Skeletal muscle tissue (tissue), 4 donors: Measurements from ENCODE around the gene MIPEP. TPM values are rescaled to one million over a fixed set of nuclear protein-coding genes. Genes with fewer than 3 reads are reported as not detected.

ENCODE experiments used
- H3K27ac ChIP-seq: one replicate; pipeline ENCODE4 v1.7.0; 2013; ENCODE audit warnings: mild to moderate bottlenecking, low read depth, low read length, inconsistent platforms
- H3K27me3 ChIP-seq, 3 donors: one replicate each; pipeline ENCODE4 v1.7.0; 2013; ENCODE audit warnings: low read length in 3 of 3; ENCODE audit not compliant: control insufficient read depth in 3 of 3, insufficient read depth in 3 of 3
- H3K36me3 ChIP-seq, 3 donors: one replicate each; pipeline ENCODE4 v1.7.0; 2013; ENCODE audit warnings: low read length in 3 of 3; ENCODE audit not compliant: control insufficient read depth in 3 of 3, insufficient read depth in 3 of 3
- H3K4me1 ChIP-seq, 3 donors: one replicate each; pipeline ENCODE4 v1.7.0; 2013; ENCODE audit warnings: low read length in 3 of 3, mild to moderate bottlenecking in 3 of 3; ENCODE audit not compliant: control insufficient read depth in 3 of 3, insufficient read depth in 3 of 3
- H3K4me3 ChIP-seq, 3 donors: one replicate each; pipeline ENCODE4 v1.7.0; 2013; ENCODE audit warnings: low read length in 3 of 3
- H3K9ac ChIP-seq, 3 donors: one replicate each; pipeline ENCODE4 v1.7.0; 2013; ENCODE audit warnings: low read length in 3 of 3, mild to moderate bottlenecking in 3 of 3, moderate library complexity in 2 of 3, low read depth in 1 of 3
- H3K9me3 ChIP-seq, 3 donors: one replicate each; pipeline ENCODE4 v1.7.0; 2013; ENCODE audit warnings: low read length in 3 of 3; ENCODE audit not compliant: control insufficient read depth in 3 of 3
- total RNA-seq: library from RNA; depleted of rRNA; stranded (reverse); fragments of >200 nt; gene quantifications from one replicate; pipeline ENCODE4 v1.2.3, GENCODE V29; 2014
- donor health status: Osteomylitis.

The MIPEP gene
- total RNA-seq, 1 donor from 2014 or later, result 13.6 TPM

DNA sequence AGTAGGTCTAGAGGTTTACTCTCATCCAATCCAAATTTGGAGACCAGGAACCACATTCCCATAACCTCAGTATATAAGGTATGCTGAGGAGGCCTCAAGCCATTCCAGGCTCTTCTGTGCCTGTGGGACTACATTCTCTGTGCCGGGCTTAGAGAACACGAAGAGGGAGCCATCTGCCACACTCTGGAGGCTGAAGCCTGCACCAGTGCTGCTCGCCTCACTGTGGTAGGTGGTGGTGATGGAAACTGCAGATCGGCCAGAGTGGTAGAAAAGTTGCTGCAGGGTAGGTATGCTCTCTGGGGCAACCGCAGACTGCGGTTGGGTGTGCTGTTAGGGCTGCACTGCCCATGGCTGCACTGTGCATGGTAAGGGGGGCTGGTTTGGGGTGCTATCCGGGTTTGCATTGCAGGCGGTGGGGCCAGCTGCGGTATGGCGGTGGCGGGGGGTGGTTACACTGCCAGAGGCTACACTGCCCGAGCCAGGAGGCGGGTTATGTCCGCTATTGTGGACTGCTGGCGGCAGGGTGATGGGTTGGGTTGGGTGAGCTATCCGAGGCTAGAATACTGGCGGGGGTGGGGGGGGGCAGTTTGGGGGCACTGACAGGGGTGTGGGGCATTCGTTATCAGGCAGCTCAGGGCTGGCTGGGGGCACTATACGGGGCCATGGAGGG lies 174.0 kb downstream of the MIPEP start:
- no peak overlapping the region for H3K4me3 ChIP-seq
- no peak overlapping the region for H3K27ac ChIP-seq
- H3K4me1 ChIP-seq, result no peaks in the 10 kb centered on the region
- no peak overlapping the region for H3K9ac ChIP-seq
- no peaks in the 10 kb centered on the region for H3K27me3 ChIP-seq
- no peaks in the 10 kb centered on the region for H3K36me3 ChIP-seq
- H3K9me3 ChIP-seq, result no peaks in the 10 kb centered on the region

DNA sequence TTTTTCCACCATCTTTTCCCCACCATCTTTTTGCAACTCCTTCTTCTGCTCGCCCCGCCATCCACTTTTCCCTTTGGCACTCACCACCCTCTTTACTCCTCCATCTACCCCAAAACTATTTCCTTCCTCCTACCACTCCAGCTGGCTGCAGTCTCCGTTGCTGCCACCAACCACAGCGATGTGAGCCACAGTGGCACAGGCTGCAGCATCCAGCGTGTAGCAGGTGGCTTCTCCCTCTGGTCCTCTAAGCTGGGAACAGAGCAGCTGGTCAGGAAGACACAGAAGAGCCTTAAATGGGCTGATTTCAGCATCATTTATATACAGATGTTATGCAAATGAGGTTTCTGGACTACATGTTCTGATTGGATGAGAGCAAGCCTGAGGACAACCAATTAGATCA lies 174.5 kb downstream of the MIPEP start:
- Histone ChIP-seq H3K4me3 (no peak overlapping the region), H3K27ac (no peak overlapping the region), H3K9me3 (no peaks in the 10 kb centered on the region), H3K9ac (no peak overlapping the region), H3K27me3 (no peaks in the 10 kb centered on the region), H3K36me3 (no peaks in the 10 kb centered on the region), H3K4me1 (no peaks in the 10 kb centered on the region)

DNA sequence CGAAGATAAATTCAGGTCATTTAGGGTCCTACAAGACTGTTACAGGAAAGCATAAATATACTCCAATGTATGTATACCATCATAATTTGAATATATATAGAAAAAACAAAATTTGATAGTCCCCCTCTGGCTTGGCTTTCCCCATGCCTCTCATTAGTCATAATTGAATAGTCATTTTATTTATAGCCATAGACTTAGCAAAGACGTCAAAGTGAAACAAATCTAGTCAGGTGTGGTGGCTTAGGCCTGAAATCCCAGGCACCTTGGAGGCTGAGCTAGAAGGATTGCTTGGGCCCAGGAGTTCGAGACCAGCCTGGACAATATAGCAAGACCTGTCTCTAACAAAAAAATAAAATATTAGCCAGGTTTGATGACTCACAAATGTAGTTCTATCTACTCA lies 177.8 kb downstream of the MIPEP start:
- H3K9me3 ChIP-seq, result no peaks in the 10 kb centered on the region
- H3K27ac ChIP-seq, result no peak overlapping the region
- H3K9ac ChIP-seq, result no peak overlapping the region
- no peaks in the 10 kb centered on the region for H3K36me3 ChIP-seq
- H3K4me3 ChIP-seq, result no peak overlapping the region
- H3K4me1 ChIP-seq, result peaks cover 0 to 4% (median 4%) of the 10 kb centered on the region in 3 donors
- no peaks in the 10 kb centered on the region for H3K27me3 ChIP-seq

DNA sequence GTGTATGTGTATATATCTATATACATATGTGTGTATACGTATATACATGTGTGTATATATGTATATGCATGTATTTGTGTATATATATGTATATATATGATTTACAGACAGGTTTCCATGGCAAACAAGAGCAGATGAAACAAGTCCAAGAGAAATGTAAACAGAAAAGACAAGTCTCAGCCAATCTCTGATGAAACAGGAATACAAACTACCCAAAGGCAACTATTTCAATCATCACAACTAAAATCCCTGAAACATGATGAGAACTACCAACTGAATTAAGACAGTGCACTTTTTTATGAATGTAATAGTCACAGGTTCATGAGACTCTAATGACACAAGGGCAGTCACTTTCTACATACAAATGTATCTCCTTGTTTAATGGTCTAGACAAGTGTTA lies 178.8 kb downstream of the MIPEP start:
- Histone ChIP-seq H3K27me3 (no peaks in the 10 kb centered on the region), H3K4me1 (peaks cover 0 to 4% (median 4%) of the 10 kb centered on the region in 3 donors), H3K4me3 (no peak overlapping the region), H3K9ac (no peak overlapping the region), H3K9me3 (no peaks in the 10 kb centered on the region), H3K36me3 (no peaks in the 10 kb centered on the region), H3K27ac (no peak overlapping the region)

DNA sequence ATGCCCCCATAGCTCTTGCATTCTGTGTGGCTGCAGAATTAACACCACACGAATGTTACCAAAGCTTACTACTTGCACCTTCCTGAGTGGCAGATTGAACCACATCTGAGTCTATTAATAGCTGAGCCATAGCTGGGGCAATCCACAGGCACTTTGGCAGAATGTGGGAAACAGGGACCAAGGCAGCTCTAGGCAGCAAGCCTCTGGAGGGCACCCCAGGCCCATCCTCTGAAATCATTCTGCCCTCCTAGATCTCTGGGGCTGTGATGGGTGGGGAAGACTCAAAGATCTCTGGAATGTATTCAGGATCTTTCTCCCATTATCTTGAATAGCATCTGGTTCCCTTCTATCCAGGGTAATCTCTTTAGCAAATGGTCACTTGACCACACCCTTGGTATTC lies 179.7 kb downstream of the MIPEP start:
- Histone ChIP-seq H3K27me3 (no peaks in the 10 kb centered on the region), H3K27ac (no peak overlapping the region), H3K9me3 (no peaks in the 10 kb centered on the region), H3K4me3 (peak overlapping the region in 1 of 3 donors; percentile 3), H3K9ac (no peak overlapping the region), H3K4me1 (peaks cover 0 to 4% (median 4%) of the 10 kb centered on the region in 3 donors), H3K36me3 (no peaks in the 10 kb centered on the region)

DNA sequence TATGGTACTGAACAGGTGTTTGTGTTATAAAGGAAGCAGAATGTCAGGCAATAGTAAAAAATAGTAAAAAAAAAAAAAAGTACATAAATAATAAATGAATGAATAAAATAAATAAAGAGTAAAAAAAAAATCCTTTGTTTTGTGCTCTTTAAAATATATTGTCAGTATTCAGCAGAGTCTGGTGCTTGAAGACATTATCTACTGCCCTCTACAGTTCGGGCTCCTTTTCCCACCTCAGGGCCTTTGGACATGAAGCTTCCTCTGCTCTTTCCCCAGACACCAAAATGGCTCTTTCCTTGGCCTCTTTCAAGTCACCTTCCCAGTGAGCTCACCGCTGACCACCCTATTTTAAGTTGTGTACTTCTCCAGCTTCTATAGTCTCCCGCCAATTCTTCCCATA lies 181.5 kb downstream of the MIPEP start:
- H3K4me1 ChIP-seq, result peaks cover 0 to 6% (median 4%) of the 10 kb centered on the region in 3 donors

DNA sequence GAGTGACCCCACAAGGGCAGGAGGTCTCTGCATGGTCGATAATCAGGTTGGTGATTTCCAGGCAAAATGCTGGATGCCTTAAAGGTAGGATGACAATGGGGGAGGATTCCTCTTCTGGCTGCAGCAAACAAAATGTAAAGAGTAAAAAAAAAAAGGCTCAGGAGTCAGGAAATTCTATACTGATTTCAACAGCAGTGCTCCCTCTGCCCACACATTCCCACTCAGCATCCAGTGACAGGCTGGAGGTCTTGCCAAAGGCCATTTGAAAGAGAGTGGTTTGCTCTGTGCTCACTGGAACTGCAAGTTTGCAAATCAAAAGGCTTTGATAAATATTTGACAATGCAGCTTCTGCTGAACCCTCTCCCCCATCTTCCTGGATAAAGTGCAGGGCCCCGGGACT lies 183.6 kb downstream of the MIPEP start:
- H3K4me1 ChIP-seq, result peaks cover 7 to 20% (median 10%) of the 10 kb centered on the region in 3 donors
- H3K36me3 ChIP-seq, result no peaks in the 10 kb centered on the region
- no peaks in the 10 kb centered on the region for H3K9me3 ChIP-seq
- H3K27me3 ChIP-seq, result no peaks in the 10 kb centered on the region
- H3K4me3 ChIP-seq, result no peak overlapping the region
- no peak overlapping the region for H3K9ac ChIP-seq
- no peak overlapping the region for H3K27ac ChIP-seq

More for the DNA sequence above, 181.5 kb downstream of the MIPEP start:
- Histone ChIP-seq H3K27me3 (no peaks in the 10 kb centered on the region), H3K9me3 (no peaks in the 10 kb centered on the region), H3K36me3 (no peaks in the 10 kb centered on the region), H3K4me3 (no peak overlapping the region), H3K9ac (no peak overlapping the region), H3K27ac (no peak overlapping the region)

DNA sequence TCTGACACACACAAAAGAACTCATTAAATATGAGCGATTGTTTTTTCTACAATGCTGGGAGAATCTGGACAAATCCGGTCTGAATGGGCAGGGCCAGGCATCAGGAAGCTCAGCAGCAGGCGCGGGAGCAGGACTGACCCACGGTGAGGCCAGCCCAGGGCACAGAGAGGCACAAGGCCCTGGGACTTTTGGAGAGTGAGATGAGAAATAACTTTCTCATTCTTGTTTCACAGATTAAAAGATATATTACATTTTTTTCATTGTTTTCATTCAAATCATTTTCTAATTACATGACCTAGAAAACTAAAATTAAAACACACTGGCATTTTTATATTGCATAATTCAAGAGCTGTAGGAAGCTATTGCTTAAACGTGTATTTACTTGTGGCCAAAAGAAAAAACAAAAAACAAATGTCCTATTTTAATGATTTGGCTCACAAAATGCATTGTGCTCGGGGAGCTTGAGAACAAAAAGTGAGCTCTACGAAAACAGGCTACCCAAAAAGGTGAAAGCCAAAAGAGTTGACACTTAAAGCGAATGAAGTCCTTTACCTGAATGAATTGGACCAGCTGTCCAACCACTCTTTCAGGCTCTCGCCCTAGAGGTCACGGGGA lies 185.8 kb downstream of the MIPEP start:
- Histone ChIP-seq H3K9me3 (no peaks in the 10 kb centered on the region), H3K4me3 (no peak overlapping the region), H3K27me3 (no peaks in the 10 kb centered on the region), H3K9ac (no peak overlapping the region), H3K27ac (no peak overlapping the region), H3K4me1 (peaks cover 6 to 16% (median 7%) of the 10 kb centered on the region in 3 donors), H3K36me3 (no peaks in the 10 kb centered on the region)

DNA sequence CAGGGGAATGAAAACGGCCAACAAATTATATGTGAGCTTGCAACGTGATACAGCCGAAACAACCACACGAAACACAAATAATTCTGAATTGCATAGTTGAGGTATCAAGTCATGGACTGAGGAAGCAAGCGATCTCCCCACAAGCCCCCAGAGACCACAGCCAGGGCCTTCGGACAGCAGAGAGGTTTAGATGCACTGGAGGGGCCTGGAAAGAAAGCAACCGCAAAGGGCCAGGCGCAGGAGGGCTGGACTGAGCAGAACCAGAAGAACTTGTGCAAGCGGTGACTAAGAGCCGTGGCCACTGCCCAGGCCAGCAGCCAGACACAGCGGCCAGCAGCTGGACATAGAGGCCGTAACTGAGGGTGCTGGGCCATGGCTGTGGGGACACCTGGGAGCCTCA lies 187.6 kb downstream of the MIPEP start:
- no peak overlapping the region for H3K4me3 ChIP-seq
- no peaks in the 10 kb centered on the region for H3K9me3 ChIP-seq
- H3K4me1 ChIP-seq, result peaks cover 6 to 16% (median 7%) of the 10 kb centered on the region in 3 donors
- no peaks in the 10 kb centered on the region for H3K27me3 ChIP-seq
- peak overlapping the region in 1 of 3 donors; percentile 40 for H3K9ac ChIP-seq
- no peak overlapping the region for H3K27ac ChIP-seq
- no peaks in the 10 kb centered on the region for H3K36me3 ChIP-seq

DNA sequence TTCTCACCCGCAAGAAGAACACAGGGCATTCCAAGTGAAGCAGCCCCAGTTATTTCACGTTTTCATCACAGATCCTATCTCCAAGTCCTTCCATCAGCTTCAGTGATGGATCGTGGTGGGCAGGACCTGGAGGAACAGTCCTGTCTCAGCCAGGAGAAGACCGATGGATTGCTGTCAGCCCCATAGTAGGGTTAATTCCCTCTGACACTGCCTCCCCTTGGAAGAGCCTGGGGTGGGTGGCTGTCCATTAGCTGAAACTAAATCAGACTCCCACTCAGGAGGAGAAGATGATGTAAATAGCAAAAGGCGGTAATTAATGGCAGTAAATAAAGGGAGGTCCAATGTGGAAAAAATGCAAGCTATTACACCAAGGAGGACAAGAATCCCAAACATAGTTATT lies 188.0 kb downstream of the MIPEP start:
- no peak overlapping the region for H3K9ac ChIP-seq
- no peaks in the 10 kb centered on the region for H3K36me3 ChIP-seq
- peaks cover 6 to 18% (median 11%) of the 10 kb centered on the region in 3 donors for H3K4me1 ChIP-seq
- H3K27ac ChIP-seq, result peak overlapping the region; percentile 23
- H3K4me3 ChIP-seq, result peak overlapping the region in 1 of 3 donors; percentile 5
- H3K9me3 ChIP-seq, result no peaks in the 10 kb centered on the region
- peaks cover 0 to 2% (median 0%) of the 10 kb centered on the region in 3 donors for H3K27me3 ChIP-seq
